HG02981 (cell line): ENCODE data around the gene SDE2.
A peak's percentile ranks its signal among the peaks of the same experiment; 100 is the strongest.
"Not testable (repeated sequence)": the region's sequence is repeated elsewhere in the genome, so short reads cannot be mapped to it uniquely, and the experiment has no call there.

Source experiments
- ATAC-seq: cut with Tn5 transposase; IDR thresholded peaks from one replicate; pipeline ENCODE4 v1.9.1; 2021; ENCODE audit warnings: mild to moderate bottlenecking, moderate library complexity; ENCODE audit not compliant: unreplicated experiment

Gene SDE2

DNA sequence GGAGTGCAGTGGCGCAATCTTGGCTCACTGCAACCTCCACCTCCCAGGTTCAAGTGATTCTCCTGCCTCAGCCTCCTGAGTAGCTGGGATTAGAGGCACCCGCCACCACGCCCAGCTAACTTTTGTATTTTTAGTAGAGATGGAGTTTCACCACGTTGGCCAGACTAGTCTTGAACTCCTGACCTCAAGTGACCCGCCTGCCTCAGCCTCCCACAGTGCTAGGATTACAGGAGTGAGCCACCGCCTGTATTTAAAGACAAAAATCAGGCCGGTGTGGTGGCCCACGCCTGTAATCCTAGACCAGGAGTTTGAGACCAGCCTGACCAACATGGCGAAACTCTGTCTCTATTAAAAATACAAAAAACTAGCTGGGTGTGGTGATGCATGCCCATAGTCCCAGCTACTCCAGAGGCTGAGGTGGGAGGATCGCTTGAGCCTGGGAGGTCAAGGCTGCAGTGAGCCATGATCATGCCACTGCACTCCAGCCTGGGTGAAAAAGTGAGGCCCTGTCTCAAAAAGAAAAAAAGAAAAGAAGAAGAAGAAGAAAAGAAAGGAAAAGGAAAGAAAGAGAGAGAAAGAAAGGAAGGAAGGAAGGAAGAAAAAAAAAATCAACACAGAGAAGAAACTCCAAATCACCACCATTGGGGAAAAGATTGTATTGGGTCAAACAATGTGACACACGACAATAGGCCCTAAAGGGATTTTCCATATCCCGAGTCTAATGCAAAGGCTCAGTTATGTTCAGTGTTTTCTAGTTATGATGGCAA is 8.2 kb upstream of the SDE2 start:
- not testable (repeated sequence) for ATAC-seq

DNA sequence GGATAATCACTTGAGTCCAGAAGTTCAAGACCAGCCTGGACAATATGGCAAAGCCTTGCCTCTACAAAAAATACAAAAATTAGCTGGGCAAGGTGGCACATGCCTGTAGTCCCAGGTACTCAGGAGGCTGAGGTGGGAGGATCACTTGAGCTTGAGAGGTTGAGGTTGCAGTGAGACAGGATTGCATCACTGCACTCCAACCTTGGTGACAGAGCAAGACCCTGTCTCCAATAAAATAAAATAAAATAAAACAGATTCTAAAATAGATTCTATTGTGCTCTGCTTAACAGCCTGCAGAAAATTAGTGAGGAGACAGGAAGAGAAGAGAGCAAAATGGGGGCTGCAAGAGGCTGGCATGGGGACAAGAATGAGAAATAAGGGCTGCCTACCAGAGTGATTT is 7.5 kb upstream of the SDE2 start:
- no peak for ATAC-seq

DNA sequence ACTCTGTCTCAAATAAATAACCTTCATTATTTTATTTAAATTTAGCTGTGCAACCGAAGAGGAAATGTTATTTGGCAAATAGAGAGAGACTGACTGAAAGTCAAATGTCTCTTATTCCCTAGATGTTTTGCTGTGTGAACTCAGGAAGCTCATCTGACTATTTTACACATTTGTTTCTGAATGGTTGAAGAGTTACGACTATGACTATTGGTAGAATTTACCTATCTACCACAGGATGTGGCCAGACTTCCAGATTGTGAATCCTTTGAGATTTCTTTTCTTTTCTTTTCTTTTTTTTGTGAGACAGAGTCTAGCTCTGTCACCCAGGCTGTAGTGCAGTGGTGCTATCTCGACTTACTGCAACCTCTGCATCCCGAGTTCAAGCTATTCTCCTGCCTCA is 5.3 kb upstream of the SDE2 start:
- no peak for ATAC-seq

DNA sequence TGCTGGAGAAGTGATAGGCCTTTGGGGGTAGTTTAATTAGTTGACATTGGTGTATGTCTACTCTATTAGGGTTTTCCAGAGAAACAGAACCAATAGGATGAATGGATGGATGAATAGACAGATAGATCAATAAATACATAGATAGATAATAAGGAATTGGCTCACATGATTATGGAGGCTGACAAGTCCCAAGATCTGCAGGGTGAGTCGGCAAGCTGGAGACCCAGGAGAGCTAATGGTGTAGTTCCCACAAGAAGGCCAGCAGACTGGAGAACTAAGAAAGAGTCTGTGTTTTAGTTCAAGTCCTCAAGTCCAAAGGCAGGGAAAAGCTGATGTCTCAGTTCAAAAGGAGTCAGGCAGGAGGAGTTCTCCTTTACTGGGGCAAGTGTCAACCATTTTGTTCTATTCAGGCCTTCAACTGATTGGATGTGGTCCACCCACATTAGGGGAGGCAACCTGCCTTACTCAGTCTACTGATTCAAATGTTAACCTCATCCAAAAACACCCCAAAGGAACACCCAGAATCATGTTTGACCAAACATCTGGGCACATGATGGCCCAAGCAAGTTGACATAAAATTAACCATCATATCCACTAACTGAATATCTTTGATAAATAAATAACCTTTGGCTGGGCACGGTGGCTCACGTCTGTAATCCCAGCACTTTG is 4.5 kb upstream of the SDE2 start:
- ATAC-seq, result no peak

DNA sequence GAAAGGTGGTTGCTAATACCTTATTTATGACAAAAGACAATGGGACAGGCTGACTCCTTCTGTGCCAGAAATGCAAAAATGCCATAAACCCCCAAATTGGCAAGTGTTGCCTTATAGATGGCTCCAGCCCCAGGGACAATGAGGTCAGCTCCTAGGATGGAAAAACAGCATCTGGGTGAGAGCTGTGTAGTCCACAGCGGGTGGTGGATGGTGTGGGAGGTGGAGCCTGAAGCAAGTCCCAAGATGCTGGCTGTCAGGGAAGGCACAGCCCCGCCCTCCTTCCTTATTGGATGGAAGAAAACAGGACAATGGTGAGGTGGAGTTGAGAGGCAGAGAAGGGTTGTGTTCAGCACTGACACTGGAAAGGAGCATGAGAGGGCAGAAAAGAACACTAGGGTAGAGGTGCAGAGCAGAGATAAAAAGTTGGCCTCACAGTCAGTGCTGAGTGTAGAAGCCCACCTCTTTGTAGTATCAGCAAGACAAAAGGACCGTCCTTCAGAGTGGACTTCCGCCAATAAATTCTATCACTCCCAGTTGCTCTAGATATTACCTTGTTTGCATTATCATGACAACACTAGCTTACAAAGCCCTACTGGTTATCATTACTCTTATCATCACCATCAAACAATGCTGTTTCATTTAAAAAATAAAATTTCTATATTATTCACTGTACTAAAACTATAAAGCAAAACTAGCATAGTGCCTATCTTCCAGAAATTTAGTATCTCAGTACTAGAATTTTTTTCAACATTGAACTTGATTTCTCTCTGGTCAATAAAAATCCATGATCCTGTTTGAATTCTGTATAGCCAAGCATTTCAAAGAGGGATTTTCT is 3.7 kb upstream of the SDE2 start:
- ATAC-seq, result no peak

DNA sequence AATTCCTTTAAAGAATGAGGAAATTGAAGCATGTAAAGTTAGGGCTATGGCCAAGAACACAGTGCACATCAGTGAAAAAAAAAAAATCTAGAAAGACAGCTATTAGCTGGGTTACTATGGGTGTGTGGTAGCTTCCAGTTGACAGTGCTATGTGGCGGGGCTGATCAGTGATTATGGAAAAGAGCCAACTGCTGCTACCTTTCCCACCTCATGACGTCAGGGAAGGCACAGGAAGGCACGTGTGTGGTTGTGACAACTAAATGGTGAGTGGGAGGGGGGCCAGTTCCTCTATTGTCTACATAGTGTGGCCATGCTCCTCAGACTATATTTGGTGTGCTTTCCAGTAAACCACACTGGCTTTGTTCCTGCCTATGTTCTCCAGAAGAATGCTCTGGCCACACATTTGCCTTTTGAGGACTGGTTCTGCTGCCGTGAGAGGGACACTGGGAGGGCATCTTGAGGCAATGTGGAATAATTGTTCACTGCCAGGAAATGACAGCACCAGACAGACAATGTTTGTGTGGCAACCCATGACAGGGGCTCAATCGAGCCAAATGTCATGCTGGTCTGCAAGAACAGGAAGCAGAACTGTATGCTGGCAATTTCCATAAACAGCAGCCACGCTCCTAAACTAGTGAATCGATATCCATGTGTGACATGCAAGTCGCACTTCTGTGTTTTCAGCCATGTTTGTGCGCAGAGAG is 3.0 kb upstream of the SDE2 start:
- ATAC-seq, result peak; percentile 28

DNA sequence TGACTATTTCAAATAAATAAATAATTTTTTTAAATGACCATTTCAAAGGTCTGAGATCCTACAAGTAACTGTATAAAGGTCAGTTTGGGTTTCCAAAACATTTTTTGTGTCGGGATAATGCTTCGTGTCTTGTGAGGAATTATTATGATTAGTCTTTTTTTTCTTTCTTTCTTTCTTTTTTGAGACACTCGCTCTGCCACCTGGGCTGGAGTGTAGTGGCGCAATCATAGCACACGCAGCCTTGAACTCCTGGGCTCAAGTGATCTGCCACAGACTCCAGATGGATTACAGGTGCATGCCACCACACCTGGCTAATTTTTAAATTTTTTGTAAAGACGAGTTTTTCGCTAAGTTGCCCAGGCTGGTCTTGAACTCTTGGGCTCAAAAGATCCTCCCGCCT is 1.9 kb upstream of the SDE2 start:
- ATAC-seq, result no peak

DNA sequence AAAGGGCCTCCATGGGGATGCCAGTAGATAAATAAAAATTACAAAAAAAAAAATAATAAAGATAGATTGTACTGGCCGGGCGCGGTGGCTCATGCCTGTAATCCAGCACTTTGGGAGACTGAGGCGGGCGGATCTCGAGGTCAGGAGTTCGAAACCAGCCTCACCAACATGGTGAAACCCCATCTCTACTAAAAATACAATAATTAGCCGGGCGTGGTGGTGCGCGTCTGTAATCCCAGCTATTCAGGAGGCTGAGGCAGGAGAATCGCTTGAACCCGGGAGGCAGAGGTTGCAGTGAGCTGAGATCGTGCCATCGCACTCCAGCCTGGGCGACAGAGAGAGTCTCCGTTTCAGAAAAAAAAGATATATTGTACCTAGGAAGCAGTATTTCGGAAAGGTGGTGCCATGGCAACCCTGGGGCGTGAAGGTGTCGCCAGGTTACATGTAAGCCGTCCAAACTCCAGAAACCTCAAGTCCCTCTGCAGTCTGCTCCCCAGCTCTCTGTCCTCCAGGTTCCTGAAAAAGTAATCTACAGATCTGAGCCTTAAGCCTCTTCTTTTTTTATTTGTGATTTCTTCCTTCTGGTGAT is 1.4 kb upstream of the SDE2 start:
- ATAC-seq, result not testable (repeated sequence)

DNA sequence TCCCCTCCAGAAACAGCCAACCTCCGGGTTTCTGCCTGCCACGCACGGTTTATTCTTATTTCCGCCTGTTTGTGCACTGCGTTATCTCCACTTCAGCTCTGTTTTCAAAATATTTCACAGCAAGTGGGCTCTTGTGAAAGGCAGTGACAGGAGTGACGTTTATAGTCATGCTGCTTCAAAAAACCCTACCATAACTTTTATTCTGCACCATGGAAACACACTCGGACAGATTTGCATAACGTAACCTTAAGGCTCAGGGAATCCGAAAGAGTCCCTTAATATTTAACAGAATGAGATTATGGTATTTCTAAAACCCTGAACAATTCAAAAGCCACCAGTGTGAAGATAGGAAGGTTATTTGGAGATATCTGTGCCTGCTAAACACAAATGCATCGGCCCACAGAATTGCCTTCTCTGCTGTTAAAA is 782 bp upstream of the SDE2 start:
- peak; percentile 38 for ATAC-seq

DNA sequence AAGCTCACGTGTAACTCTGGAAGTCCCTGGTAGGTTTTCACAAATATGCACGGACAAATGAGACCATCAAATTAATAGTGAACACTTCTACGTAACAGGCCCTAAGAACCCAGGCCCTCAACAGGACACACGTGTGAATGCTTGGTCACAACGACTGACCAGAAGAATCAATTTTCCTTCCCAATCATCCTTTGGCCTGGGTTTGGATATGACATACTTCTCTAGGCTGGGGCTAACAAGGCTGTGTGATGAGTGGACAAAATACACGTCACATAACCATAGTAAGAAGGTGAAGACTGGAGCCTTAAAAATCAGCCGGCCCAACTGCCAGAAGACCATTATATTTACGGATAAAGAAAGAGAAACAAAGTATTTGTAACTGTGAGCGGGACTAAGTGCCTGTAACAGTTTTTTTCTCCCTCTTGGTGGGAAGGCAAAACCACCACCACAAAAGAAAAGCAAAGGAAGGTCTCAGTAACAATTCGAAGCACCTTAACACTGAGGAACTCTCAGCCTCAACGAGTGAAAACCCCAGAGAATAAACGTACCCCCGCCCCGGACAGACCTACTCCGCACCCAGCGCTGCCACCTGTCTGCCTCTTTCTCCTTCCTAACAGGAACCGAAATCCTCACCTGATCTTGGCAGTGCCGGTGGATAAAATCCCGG is 450 bp downstream of the SDE2 start:
- peak; percentile 2 for ATAC-seq

DNA sequence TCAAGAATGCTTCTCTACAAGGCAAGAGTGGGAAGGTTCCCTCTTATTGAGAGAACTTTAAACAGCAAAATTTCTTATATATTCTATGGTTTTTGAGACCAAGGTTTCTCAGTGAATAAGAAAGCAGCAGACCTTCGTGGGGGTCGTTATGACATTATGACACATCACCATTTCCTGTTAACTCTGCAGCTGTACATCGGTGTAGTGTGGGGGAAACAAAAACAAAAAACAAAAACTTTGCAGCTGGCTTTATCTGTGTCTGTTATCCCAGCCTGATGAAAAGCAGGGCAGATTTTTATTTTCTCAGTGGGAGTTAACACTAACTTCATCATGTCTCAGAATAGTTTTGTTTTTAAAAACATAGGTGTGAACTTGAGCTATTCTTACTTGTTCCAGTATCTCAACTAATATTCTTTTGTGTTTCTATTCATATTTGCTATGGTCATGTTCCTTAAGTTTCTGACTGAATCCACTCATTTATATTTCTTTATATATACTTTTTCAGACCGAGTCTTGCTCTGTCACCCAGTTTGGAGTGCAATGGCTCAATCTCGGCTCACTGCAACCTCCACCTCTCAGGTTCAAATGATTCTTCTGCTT is 2.1 kb downstream of the SDE2 start:
- ATAC-seq, result no peak

DNA sequence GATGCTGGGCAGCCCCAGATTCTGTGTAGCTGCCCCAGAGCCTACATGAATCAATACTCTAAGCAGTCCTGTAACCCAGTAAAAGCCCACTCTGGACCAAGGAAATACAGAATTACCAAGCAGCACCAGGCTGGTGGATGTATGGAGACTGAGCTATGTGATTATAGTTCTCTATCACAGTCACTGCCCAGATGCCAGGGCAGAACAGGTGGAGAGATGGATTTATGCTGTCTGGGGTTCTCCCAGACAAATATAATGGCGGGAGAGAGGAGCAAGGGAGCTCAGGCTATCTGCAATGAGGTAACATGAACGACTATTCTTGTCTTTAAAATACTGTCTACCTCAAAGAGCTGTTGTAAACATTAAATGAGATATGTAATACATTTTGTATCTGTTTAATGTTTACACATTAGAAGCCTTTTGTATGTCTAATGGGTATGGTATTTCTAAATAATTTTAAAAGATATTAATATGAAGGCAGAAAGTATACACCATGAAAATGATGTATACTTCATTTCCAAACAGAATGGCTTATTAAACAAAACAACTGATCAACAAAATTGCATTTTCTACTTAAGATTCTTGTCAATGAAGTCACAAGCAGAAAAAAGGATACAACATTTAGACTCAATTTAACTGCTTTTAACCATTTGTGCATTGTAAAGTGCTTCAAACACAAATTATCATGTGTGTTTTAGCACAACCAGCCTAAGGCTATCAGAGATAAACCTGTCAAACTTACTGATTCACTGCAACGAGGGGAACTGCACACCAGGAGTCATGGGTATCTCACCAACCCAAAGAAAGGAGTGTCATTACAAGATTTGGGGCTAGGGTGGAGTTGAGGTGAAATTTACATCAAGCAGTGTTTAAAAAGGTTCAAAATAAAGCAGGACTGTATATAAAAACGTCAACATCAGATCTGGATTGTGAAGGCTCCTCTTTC is 3.0 kb downstream of the SDE2 start:
- no peak for ATAC-seq

DNA sequence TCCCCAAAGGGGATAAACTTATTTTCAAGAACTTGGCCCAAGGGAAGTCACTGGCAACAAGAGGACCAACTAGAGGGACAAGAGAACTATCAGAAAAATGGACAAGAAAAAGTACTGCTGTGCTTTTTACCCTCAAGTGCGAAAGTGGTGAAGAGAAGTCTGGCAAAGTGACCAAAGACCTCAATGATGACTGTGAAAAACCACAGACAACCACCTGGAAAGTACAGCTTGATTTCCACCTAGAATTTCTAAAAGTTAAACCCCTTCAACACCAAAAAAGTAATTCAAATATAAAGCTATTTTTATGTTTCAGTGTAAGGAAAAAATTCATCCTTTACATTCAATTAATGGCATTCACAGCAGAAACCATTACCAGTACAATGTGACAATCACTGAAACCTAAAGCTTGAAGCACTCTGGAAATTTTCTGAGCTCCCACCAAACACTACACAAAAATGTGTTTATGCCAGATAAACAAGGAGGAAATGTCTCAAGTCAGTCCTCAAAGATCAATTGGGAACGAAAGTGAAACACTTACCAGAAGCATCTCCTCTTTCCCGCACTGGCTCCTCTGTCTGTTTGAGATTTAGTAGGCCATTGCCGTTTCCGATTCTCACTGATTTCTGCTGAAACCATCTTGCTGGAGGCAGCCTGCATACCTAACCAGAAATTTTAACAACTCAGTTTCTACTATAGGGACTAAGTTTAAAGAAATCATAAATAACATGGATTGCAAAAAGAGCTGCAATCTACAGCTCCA is 8.3 kb downstream of the SDE2 start:
- ATAC-seq, result peak; percentile 43

DNA sequence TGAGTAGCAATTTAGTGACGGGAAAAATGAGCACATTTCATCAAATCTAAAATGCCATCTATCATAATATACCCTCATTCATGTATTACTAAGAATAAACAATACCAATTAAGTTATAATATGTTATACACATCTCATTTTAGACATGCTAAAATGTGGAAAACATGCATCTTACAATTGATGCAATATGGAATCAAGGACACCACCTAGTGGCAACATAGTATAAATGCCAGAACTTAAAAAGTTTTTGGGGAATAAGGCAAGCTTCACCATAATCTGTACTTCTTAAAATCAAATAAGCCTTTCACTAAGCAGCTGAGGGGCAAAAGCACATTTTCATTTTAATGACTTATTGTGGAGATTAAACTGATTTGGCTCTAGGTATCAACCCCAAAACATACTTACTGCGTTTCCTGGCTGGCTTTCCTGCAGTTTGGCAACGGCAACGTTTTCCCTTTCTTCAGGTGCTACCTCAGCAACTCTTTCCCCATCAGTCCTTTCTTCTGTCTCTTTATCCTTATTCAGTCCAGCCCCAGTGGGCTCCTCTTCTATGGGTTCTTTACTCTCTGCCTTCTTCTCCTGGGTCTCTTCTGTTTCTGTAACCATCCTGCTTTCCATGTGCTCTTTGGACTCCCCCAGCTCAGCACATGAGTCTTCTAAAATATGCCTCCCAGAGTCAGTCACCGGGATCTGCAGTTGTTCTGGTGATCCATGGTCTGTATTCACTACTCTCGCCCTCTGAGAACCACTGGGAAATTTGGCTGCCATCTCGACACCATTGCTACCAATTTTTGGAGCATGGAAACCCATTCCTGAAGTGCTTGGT is 11.4 kb downstream of the SDE2 start:
- no peak for ATAC-seq

DNA sequence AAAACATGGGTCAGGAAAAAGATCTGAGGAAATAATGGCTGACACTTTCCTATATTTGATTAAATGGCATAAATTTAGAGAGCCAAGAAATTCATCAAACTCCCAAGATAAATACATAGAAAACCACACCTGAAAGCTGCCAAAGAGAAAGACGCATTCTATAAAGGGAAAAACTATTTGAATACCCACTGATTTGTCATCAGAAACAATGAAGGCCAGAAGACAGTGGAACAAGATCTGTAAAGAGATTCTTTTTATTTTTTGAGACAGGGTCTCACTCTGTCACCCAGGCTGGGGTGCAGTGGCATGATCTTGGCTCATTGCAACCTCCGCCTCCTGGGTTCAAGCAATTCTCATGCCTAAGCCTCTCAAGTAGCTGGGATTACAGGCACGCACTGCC is 17.4 kb downstream of the SDE2 start:
- no peak for ATAC-seq

DNA sequence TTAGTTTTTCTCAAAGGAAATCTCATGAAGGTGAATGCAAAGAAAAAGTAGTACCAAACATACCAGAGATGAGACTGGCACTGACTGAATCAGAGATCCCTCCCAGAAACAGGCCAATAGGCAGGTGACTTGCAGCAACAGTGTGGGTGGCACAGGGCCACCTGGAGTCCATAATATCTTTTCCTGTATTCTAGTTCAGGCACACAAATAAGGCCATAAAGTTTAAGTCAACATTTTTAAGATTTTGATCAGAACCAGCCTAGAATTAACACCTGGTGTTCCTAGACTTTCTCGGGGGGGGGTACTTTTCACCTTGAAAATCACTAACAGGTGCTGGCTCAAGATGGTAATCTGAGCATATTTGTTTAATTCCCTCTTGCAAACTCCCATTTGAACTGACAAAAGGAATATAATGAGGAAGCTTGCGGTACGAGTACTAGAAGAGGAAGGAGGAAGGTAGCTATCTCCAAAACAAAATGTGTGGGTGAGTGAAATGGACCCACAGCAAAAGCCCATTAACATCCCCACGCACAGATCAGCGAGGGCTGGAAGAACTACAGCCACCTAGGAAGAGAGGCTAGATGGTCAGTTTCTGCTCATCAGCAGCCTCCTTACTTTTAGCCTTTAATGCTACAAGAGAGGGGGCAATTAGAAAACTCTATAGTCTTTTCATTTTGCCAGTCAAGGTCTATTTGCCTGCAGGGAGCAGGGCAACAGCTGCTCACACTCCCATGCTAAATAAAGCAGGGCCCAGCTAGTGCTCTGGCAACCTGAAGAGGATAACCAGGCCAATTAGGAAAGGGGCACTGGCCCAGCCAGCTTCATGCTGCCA is 18.9 kb downstream of the SDE2 start:
- no peak for ATAC-seq
